Cardiac muscle cell (in vitro differentiated cells and primary cell): ENCODE results near the gene NAB2. TPM values are rescaled to one million over a fixed set of nuclear protein-coding genes. Genes with fewer than 3 reads are reported as not detected.

Source experiments
- DNase-seq, 2 donors: peaks; one replicate each; pipeline versions ENCODE4 v3.0.0 to v3.0.0-alpha.2; 2010 to 2017; ENCODE audit warnings: low read depth in 1 of 2, low spot score in 1 of 2
- H3K27ac ChIP-seq: fragments of 200-600 bp; sonication (generic); 2 replicates; pipeline ENCODE4 v1.5.1; 2016
- H3K27me3 ChIP-seq: fragments of 200-600 bp; sonication (generic); 2 replicates; pipeline ENCODE4 v1.6.0; 2016; ENCODE audit warnings: control low read depth
- H3K36me3 ChIP-seq: fragments of 200-600 bp; sonication (generic); 2 replicates; pipeline ENCODE4 v1.5.1; 2016; ENCODE audit warnings: control low read depth
- H3K4me1 ChIP-seq: fragments of 200-600 bp; sonication (generic); 2 replicates; pipeline ENCODE4 v1.8.1; 2017; ENCODE audit warnings: low read depth, mild to moderate bottlenecking, mixed run types
- H3K4me3 ChIP-seq: fragments of 200-600 bp; sonication (generic); 2 replicates; pipeline ENCODE4 v1.5.1; 2016; ENCODE audit warnings: mild to moderate bottlenecking
- H3K9me3 ChIP-seq: fragments of 200-600 bp; sonication (generic); 2 replicates; pipeline ENCODE4 v1.5.1; 2017; ENCODE audit warnings: low read depth, mild to moderate bottlenecking, control low read depth
- polyA plus RNA-seq: library from polyadenylated mRNA; unstranded; fragments of >200 nt; fragmentation: Nextera tagmentation; extraction: Ambion mirVana; gene quantifications from 2 replicates; pipeline ENCODE4 v1.2.1, GENCODE V29; 2016
- total RNA-seq: library from RNA; depleted of rRNA; stranded (reverse); fragments of >200 nt; gene quantifications from 2 replicates; pipeline ENCODE4 v1.2.3, GENCODE V29; 2016
- TF ChIP-seq, protein P1 (sequence below): IDR thresholded peaks from 2 replicates; pipeline ENCODE4 v1.5.1; 2012; ENCODE audit warnings: low read depth, mild to moderate bottlenecking, low read length

The NAB2 gene
- total RNA-seq: 30.8 and 35.0 TPM in 2 replicates
- polyA plus RNA-seq: 11.9 and 14.7 TPM in 2 replicates

GRCh38 chr12:57088354-57089270 lies at the start of gene NAB2:
Gene NAB2, plus strand, starts transcription at chr12:57089114. Its CDS starts 158 bp downstream, at chr12:57089272.
- Histone ChIP-seq H3K4me1 (peaks cover 15% of the 10 kb centered on the region), H3K9me3 (no peaks in the 10 kb centered on the region), H3K27ac (peak within 1 kb of the TSS; percentile 92), H3K4me3 (peak within 1 kb of the TSS; percentile 76), H3K27me3 (no peaks in the 10 kb centered on the region), H3K36me3 (peaks cover 8% of the 10 kb centered on the region)
- DNase-seq: peak; percentile 98 to 99
- TF ChIP-seq, protein P1, sequence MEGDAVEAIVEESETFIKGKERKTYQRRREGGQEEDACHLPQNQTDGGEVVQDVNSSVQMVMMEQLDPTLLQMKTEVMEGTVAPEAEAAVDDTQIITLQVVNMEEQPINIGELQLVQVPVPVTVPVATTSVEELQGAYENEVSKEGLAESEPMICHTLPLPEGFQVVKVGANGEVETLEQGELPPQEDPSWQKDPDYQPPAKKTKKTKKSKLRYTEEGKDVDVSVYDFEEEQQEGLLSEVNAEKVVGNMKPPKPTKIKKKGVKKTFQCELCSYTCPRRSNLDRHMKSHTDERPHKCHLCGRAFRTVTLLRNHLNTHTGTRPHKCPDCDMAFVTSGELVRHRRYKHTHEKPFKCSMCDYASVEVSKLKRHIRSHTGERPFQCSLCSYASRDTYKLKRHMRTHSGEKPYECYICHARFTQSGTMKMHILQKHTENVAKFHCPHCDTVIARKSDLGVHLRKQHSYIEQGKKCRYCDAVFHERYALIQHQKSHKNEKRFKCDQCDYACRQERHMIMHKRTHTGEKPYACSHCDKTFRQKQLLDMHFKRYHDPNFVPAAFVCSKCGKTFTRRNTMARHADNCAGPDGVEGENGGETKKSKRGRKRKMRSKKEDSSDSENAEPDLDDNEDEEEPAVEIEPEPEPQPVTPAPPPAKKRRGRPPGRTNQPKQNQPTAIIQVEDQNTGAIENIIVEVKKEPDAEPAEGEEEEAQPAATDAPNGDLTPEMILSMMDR: no peak

DNA sequence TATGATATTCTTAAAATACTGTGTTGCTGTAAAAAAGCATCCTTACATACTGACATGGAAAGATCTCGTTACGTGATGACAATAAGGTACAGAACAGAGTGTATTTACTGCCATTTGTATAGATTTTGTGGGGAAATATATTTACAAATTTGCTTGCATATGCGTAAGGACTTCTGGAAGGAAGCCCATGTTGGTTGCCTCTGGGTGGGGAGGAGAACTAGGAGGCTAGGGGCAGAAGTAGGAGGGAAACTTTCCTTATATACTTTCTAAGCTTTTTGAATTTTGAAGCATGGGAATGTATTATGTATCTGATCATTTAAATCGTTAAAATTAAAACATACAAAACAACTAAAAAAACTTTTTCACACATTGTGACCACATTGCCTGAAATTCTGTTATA lies 48.7 kb upstream of the NAB2 start:
- TF ChIP-seq, protein P1: no peak
- H3K36me3 ChIP-seq: no peaks in the 10 kb centered on the region
- DNase-seq: no peak
- H3K4me1 ChIP-seq: no peaks in the 10 kb centered on the region
- no peak overlapping the region for H3K4me3 ChIP-seq
- H3K27me3 ChIP-seq: peaks cover 2% of the 10 kb centered on the region
- no peak overlapping the region for H3K27ac ChIP-seq
- no peaks in the 10 kb centered on the region for H3K9me3 ChIP-seq

DNA sequence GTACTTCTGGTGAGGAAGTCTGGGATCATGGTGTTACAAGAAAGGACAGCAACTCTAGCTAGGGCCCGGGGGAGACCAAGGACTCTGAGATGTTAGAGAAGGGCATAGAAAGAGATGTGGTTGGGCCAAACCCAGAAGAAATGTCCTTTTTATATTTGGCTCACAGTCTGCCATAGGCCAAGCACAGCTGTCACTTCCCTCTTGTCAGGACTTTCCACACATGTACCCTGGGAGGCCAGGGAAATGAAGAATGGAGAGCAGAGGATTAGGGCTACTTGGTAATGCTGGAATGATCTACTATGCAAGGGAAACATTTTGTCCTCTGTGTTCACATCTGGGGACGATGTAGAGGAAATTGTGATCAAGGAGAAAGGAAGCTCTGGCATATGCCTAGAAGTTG lies 48.2 kb upstream of the NAB2 start:
- no peaks in the 10 kb centered on the region for H3K9me3 ChIP-seq
- TF ChIP-seq, protein P1: no peak
- H3K4me3 ChIP-seq: no peak overlapping the region
- peaks cover 2% of the 10 kb centered on the region for H3K27me3 ChIP-seq
- H3K36me3 ChIP-seq: no peaks in the 10 kb centered on the region
- no peak for DNase-seq
- no peaks in the 10 kb centered on the region for H3K4me1 ChIP-seq
- no peak overlapping the region for H3K27ac ChIP-seq

GRCh38 chr12:57042695-57043094 lies 46.2 kb upstream of the NAB2 start:
- Histone ChIP-seq H3K27ac (no peak overlapping the region), H3K4me3 (no peak overlapping the region), H3K9me3 (no peaks in the 10 kb centered on the region), H3K4me1 (no peaks in the 10 kb centered on the region), H3K27me3 (peaks cover 2% of the 10 kb centered on the region), H3K36me3 (no peaks in the 10 kb centered on the region)
- TF ChIP-seq, protein P1: no peak
- no peak for DNase-seq

DNA sequence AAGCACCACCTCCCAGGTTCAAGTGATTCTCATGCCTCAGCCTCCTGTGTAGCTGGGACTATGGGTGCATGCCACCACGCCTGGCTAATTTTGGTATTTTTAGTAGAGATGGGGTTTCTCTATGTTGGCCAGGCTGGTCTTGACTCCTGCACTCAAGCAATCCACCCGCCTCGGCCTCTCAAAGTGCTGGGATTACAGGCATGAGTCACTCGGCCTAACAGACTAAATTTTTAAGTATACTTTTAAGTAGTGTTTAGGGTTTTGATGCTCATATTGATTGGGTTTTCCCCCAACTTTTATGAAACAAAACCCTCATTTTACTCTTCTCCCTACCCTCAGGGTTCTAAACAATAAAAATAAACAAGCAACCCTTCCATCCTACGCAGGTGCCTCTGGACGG lies 44.4 kb upstream of the NAB2 start:
- TF ChIP-seq, protein P1: no peak
- no peak for DNase-seq
- H3K27ac ChIP-seq: no peak overlapping the region
- no peaks in the 10 kb centered on the region for H3K4me1 ChIP-seq
- H3K36me3 ChIP-seq: no peaks in the 10 kb centered on the region
- no peak overlapping the region for H3K4me3 ChIP-seq
- no peaks in the 10 kb centered on the region for H3K9me3 ChIP-seq
- peaks cover 2% of the 10 kb centered on the region for H3K27me3 ChIP-seq
